ENCODE measurements around the gene RAI2.

Gene RAI2

DNA sequence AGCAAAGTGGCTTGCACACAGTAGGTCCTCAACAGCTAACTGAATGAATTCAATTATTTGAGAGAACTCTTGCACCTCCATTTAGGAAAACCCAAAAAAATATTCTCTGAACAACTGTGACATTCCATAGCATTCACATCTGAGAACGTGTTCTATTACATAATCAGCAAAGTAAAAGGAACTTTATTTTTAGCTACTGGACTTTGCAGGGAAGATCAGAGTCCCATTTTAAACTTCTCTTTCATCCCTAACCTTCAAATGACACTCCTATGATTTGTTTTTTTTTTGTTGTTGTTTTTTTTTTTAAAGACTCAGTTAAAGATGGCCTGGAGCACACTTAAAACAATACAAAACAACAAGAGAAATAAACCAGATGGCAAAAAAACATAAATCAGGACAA is 30.9 kb downstream of the RAI2 start:
- DNase-seq (ENCODE audit: extremely low read depth in 1 of 2, low read depth in 1 of 2): no peak

- DNase-seq (ENCODE audit: extremely low read depth in 1 of 2, low read depth in 1 of 2): no peak
Measured at GRCh38 chrX:17829566-17829965, 31.5 kb downstream of the RAI2 start.

GRCh38 chrX:17828171-17828570 is 32.9 kb downstream of the RAI2 start:
- DNase-seq (ENCODE audit: extremely low read depth in 1 of 2, low read depth in 1 of 2): no peak

DNA sequence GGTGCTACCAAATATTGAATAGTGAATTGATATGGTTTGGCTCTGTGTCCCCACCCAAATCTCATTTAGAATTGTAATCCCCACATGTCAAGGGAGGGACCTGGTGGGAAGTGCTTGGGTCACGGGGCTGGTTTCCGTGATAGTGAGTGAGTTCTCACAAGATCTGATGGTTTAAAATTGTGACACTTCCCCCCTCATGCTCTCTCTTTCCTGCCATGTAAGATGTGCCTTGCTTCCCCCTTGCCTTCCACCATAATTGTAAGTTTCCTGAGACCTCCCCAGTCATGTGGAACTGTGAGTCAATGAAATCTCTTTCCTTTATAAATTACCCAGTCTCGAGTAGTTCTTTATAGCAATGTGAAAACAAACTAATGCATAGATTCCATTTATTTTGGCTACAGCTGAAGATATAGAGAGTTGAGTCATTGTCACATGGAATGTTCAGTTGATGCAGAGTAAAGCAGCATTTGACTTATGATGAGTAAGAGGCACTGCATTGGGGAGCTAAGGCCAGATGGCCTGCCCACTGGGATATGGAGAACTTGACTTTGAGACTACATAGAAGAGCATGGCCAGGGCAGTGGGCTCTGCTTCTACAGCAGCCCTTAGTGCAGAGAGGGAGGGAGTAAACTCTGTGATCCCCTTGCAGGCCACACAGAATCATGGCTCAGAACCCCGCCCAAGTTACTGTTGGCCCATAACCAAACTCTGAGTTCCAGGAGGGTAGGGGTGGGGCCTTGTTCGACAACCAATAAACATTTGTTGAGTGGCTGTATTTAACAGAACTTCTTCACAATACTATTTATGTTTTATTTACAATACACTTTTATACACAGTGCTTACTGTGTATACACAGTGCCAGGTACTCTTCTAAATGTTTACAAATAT is 34.2 kb downstream of the RAI2 start:
- DNase-seq (ENCODE audit: extremely low read depth in 1 of 2, low read depth in 1 of 2): no peak

- DNase-seq (ENCODE audit: extremely low read depth in 1 of 2, low read depth in 1 of 2): no peak
Measured at GRCh38 chrX:17824980-17825379, 36.1 kb downstream of the RAI2 start.

GRCh38 chrX:17822351-17822750 is 38.7 kb downstream of the RAI2 start:
- DNase-seq (ENCODE audit: extremely low read depth in 1 of 2, low read depth in 1 of 2): no peak

DNA sequence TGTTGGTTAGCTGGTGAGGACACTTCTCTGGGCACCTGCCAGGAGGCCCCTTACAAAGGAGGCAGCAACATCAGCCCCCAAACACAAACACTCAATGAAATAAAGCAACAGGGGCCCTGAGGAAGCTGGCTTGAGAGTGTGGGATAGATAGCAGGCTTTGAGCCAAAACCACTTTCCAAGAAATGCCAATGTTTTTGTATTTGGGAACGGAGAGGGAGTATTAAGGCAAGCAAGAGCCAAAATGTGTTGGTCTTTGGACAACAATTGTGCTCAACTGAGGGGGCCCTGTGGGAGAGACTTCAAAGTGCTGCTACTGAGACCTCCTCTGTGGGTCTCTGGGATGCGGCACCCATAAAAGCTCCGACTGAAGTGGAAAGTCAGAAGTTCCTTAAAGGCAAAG is 41.0 kb downstream of the RAI2 start:
- no peak for DNase-seq (ENCODE audit: extremely low read depth in 1 of 2, low read depth in 1 of 2)

DNA sequence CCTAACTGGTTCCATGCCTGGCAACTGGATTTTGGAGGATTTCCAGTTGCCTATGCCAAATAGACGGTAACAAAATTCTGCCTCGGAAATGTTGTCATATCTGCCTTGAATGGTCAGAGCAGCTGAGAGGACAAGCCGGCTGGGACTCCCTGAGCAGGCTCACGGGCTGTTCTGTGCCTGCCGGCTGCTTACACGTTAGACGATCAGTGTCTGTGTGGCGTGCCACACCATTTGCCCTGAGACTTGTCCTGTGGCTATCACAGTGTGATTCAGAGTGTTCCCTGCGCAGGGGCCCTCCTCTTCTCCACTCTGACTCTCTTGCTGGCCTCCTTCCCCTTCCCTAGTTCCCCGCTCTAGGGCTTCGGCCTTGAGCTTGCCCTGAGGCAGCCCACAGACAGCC is 42.4 kb downstream of the RAI2 start:
- no peak for DNase-seq (ENCODE audit: extremely low read depth in 1 of 2, low read depth in 1 of 2)

- DNase-seq (ENCODE audit: extremely low read depth in 1 of 2, low read depth in 1 of 2): no peak
Measured at GRCh38 chrX:17817251-17817650, 43.8 kb downstream of the RAI2 start.

DNA sequence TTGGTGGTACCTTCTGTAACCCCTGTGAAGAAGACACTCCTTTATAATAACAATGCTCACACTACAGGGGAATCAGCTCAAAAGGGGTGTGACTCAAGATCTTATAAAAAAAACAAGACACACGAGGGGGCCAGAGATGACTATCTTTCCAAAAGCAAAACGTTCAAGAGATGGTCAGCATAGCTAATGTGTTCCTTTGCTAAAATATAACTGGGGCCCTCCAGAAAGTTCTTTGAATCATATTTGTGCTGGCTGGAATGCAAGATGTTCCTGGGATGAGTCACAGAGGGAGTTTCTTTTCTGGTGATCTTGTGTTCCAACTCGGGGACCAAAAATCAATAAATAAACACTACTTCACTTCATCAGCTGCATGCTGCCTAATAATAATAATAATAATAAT is 46.5 kb downstream of the RAI2 start:
- DNase-seq (ENCODE audit: extremely low read depth in 1 of 2, low read depth in 1 of 2): no peak

DNA sequence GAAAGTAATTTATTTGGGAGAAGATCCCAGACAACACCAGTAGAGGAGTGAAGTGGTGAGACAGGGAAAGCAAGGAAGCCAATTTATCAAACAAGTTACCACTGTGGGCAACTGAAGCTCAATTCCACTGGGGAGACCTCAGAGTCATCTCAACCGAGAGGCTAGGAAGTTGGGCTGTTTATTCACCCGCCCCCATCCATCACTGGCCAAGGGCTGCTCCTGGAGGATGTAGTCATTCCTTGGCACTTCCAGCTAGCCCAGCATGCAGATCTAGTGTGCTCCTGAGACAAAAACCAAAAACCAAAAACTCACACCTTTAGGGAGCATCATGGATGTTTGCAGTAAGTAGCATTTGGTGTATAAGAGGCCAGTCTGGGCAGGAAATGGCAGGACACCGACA is 47.0 kb downstream of the RAI2 start:
- no peak for DNase-seq (ENCODE audit: extremely low read depth in 1 of 2, low read depth in 1 of 2)

DNA sequence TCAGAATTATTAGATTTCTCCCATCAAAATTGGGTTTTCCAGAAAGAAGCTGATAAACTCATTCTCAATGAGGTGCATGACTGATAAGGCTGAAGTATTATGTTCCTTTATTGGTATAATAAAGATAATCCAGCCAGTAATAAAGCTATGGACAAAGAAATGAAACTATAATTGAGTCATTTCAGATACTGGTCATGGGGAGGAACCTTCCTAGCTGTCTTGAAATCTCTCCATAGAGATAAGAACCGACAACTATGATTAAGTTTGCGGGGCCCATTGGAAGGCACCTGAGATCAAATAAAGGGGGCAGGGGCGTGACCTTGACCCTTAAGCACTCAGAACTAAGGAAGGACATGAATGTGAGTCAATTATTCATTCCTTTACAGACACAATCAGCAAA is 47.8 kb downstream of the RAI2 start:
- DNase-seq (ENCODE audit: extremely low read depth in 1 of 2, low read depth in 1 of 2): no peak

DNA sequence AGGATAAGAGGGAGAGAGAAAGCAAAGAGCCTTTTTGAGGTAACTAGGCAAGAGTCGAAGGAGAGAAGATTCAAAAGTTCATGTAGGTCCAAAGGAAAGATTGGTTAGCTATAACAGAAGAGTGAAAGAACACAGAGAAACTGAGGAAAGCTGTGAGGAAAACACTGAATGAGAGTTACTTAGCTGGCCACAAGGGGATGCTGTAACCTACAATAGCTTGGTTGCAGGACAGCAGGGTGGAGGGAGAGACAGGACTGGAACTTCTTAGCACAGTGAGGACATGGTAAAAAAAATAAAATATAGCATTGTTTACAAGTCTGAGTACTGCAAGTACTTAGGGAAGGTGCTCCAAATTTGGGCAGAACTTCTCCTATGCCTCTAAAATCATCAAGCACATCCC is 48.3 kb downstream of the RAI2 start:
- no peak for DNase-seq (ENCODE audit: extremely low read depth in 1 of 2, low read depth in 1 of 2)

GRCh38 chrX:17809984-17810383 is 51.1 kb downstream of the RAI2 start:
- no peak for DNase-seq (ENCODE audit: extremely low read depth in 1 of 2, low read depth in 1 of 2)

DNA sequence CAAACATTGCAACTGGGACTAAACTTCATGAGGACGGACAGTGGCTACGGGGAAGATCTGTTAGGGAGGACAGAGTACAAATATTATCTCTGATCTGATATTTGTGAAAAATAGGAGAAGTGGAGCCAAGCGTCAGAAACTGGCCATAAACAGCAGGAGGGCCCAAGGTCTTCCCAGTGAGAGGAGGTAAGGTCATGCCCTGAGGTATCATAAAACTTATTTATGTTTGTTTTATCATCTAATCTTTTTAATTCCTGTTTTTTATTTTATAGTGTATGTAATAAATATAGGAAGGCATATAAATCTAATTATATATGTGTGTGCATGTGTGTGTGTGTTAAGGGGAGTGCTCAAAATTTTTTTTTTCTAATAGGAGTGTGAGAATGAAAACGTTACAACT is 51.8 kb downstream of the RAI2 start:
- DNase-seq (ENCODE audit: extremely low read depth in 1 of 2, low read depth in 1 of 2): no peak

DNA sequence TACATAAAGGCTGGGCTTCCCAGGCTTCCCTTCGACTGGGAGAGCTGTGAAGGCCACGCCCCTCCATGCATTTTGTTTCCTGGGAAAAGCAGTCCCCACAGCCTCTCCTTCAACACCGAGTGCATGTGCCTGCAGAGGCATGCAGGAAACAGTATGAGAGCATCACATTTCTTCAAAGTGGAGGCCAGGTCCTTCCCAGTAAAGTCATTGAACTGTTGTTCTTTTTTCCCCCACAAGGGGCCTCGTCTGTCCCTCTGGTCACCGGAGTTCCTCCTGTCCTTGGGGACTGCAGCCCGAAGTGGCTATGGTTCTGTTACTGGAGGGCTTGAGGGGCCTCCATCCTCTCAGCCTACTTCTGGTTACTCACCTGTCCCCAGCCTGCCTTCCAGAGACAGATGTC is 56.0 kb downstream of the RAI2 start:
- DNase-seq (ENCODE audit: extremely low read depth in 1 of 2, low read depth in 1 of 2): no peak

DNA sequence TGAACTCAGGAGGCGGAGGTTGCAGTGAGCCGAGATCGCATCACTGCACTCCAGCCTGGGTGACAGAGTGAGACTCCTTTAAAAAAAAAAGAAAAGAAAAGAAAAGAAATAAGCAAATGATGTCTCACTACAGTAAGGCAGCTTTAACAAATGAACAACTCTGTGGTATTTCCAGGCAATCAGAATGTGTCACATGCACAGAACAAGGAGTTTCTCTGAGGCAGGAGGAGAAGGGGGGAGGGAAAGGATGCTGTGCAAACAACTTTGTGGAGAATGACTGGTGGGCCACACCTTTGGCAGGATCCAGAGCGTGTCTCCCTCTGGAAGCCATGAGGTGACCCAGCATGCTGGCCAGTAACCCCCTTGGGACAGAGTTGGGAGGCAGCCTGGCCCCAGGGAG is 57.6 kb downstream of the RAI2 start:
- DNase-seq (ENCODE audit: extremely low read depth in 1 of 2, low read depth in 1 of 2): no peak

- DNase-seq (ENCODE audit: extremely low read depth in 1 of 2, low read depth in 1 of 2): no peak
Measured at GRCh38 chrX:17802756-17803155, 58.3 kb downstream of the RAI2 start.

DNA sequence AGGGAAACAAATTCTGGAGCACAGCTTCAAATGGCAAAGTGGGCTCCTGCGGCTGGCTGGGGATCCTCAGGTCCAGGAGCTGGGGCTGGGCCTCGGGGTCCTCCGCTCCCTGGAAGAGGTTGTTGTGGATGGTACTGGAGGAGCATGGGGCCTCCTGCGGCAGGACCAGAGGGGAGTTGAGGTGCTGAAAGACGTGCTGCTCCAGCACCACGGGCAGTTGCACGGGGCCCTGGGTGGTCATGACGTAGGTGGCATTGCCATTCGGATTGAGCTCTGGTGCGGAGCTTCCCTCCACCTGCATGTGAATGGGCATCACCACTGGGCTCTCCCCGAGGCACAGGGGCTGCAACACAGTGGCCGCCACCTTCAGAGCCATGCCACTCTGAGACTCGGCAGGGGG is 59.7 kb downstream of the RAI2 start:
- DNase-seq (ENCODE audit: extremely low read depth in 1 of 2, low read depth in 1 of 2): no peak

- no peak for DNase-seq (ENCODE audit: extremely low read depth in 1 of 2, low read depth in 1 of 2)
Measured at GRCh38 chrX:17798921-17799320, 62.2 kb downstream of the RAI2 start.

DNA sequence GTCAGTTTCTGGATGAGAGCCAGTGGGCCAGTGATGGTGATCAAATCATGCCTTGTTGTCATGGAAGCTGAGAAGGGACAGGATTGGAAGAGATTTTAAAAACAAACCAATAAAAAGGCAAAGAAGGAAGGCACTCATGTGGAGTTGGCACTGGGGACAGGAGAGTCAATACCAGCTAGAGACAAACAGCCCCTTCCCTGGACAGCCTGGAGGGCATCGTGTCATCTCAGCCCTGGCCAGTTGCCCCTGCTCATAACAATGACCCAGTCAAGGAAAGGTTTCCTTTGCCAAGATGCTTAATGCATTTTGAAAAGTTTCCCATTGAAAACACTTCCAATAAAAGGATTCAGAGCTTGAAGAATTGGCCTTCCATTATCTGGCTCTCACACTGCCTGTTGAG is 68.3 kb downstream of the RAI2 start:
- DNase-seq (ENCODE audit: extremely low read depth in 1 of 2, low read depth in 1 of 2): no peak

GRCh38 chrX:17788956-17789562 is 72.0 kb downstream of the RAI2 start:
- DNase-seq (ENCODE audit: extremely low read depth in 1 of 2, low read depth in 1 of 2): no peak

GRCh38 chrX:17788439-17788838 is 72.7 kb downstream of the RAI2 start:
- peak; percentile 12 for DNase-seq (ENCODE audit: extremely low read depth in 1 of 2, low read depth in 1 of 2)

Data from activated CD8-positive, alpha-beta memory T cell treated with anti-CD3 and anti-CD28 coated beads for 1 hour (primary cell).